Vagina (tissue), 2 donors: Measurements from ENCODE around the gene HHLA2. TPM values are rescaled to one million over a fixed set of nuclear protein-coding genes. Genes with fewer than 3 reads are reported as not detected.
"Not testable (repeated sequence)": the region's sequence is repeated elsewhere in the genome, so short reads cannot be mapped to it uniquely, and the experiment has no call there.

Experiments
- DNase-seq, 2 donors: peaks; one replicate each; pipeline ENCODE4 v3.0.0-alpha.2; 2017; ENCODE audit errors: extremely low spot score in 2 of 2
- H3K27ac ChIP-seq: fragments of 200-600 bp; sonication (generic); one replicate; pipeline ENCODE4 v1.5.1; 2019
- H3K27me3 ChIP-seq: fragments of 200-600 bp; sonication (generic); one replicate; pipeline ENCODE4 v1.5.1; 2019
- H3K36me3 ChIP-seq, 2 donors: fragments of 200-600 bp; sonication (generic); one replicate each; pipeline ENCODE4 v1.5.1; 2017 to 2019
- H3K4me1 ChIP-seq: fragments of 200-600 bp; sonication (generic); one replicate; pipeline ENCODE4 v1.5.1; 2019
- H3K4me3 ChIP-seq, 2 donors: fragments of 200-600 bp; sonication (generic); 1 replicate in 1 of 2; 2 replicates in 1 of 2; pipeline ENCODE4 v1.5.1; 2016 to 2019
- H3K9me3 ChIP-seq: fragments of 200-600 bp; sonication (generic); one replicate; pipeline ENCODE4 v1.5.1; 2019
- CTCF ChIP-seq, 3 experiments: fragments of 450-650 bp in 2 of 3; fragments of 200-600 bp in 1 of 3; sonication (generic) in 1 of 3; IDR thresholded peaks; one replicate each; pipeline ENCODE4 v1.5.1; 2017 to 2019; ENCODE audit warnings: antibody characterized with exemption in 3 of 3, mild to moderate bottlenecking in 2 of 3, moderate library complexity in 2 of 3
- POLR2A ChIP-seq, 2 donors: fragments of 450-650 bp; IDR thresholded peaks; one replicate each; pipeline ENCODE4 v1.6.1; 2017; ENCODE audit warnings: antibody characterized with exemption in 2 of 2, mild to moderate bottlenecking in 2 of 2, moderate library complexity in 2 of 2
- POLR2AphosphoS5 ChIP-seq, 2 donors: sonication (generic); formaldehyde crosslinking; IDR thresholded peaks; one replicate each; pipeline ENCODE4 v1.9.0; 2017; ENCODE audit warnings: antibody characterized with exemption in 2 of 2, mild to moderate bottlenecking in 2 of 2, low read depth in 1 of 2; ENCODE audit not compliant: insufficient read depth in 1 of 2
- intact Hi-C: fragments of 100-400 bp; cut with DNase I; formaldehyde crosslinking; loops from one replicate; pipeline ENCODE4 v1.15.1; 2023
- total RNA-seq: library from RNA; depleted of rRNA; stranded (reverse); fragments of >200 nt; gene quantifications from one replicate; pipeline ENCODE4 v1.2.3, GENCODE V29; 2016

The HHLA2 gene
- total RNA-seq, 1 donor from 2014 or later = not detected

- intact Hi-C loops = no loop called here
- Histone ChIP-seq H3K27me3 (no peaks in the 10 kb centered on the region), H3K4me1 (peaks cover 4% of the 10 kb centered on the region), H3K36me3 (no peaks in the 10 kb centered on the region), H3K4me3 (no peak overlapping the region), H3K27ac (no peak overlapping the region), H3K9me3 (no peaks in the 10 kb centered on the region)
- TF ChIP-seq POLR2A (IDR thresholded peaks at IDR 0.05) = no peak
- no peak for TF ChIP-seq POLR2AphosphoS5 (IDR thresholded peaks at IDR 0.05; ENCODE audit: insufficient read depth in 1 of 2, low read depth in 1 of 2)
- TF ChIP-seq CTCF (IDR thresholded peaks at IDR 0.05) = no peak
- no peak for DNase-seq
These were observed 24.7 kb upstream of the HHLA2 start for GRCh38 chr3:108271626-108272025.

- H3K27ac ChIP-seq, DNase-seq, H3K4me1 ChIP-seq, H3K4me3 ChIP-seq, H3K36me3 ChIP-seq, H3K9me3 ChIP-seq, intact Hi-C loops, H3K27me3 ChIP-seq: not testable (repeated sequence)
These were observed 17.3 kb upstream of the HHLA2 start for GRCh38 chr3:108279066-108279465.

- TF ChIP-seq POLR2AphosphoS5 (IDR thresholded peaks at IDR 0.05; ENCODE audit: insufficient read depth in 1 of 2, low read depth in 1 of 2) (no peak), CTCF (IDR thresholded peaks at IDR 0.05) (no peak), POLR2A (IDR thresholded peaks at IDR 0.05) (no peak)
- no peak overlapping the region for H3K4me3 ChIP-seq
- no peak overlapping the region for H3K27ac ChIP-seq
- DNase-seq = no peak
- H3K36me3 ChIP-seq = no peaks in the 10 kb centered on the region
- H3K4me1 ChIP-seq = peaks cover 4% of the 10 kb centered on the region
- intact Hi-C loops = no loop called here
- no peaks in the 10 kb centered on the region for H3K27me3 ChIP-seq
- H3K9me3 ChIP-seq = no peaks in the 10 kb centered on the region
These were observed 15.9 kb upstream of the HHLA2 start for GRCh38 chr3:108280476-108280875.

- Histone ChIP-seq H3K27ac (no peak overlapping the region), H3K27me3 (no peaks in the 10 kb centered on the region), H3K4me1 (no peaks in the 10 kb centered on the region), H3K4me3 (no peak overlapping the region), H3K36me3 (no peaks in the 10 kb centered on the region), H3K9me3 (no peaks in the 10 kb centered on the region)
- intact Hi-C loops = no loop called here
- TF ChIP-seq POLR2AphosphoS5 (IDR thresholded peaks at IDR 0.05; ENCODE audit: insufficient read depth in 1 of 2, low read depth in 1 of 2) (no peak), CTCF (IDR thresholded peaks at IDR 0.05) (no peak), POLR2A (IDR thresholded peaks at IDR 0.05) (no peak)
- no peak for DNase-seq
These were observed 14.7 kb upstream of the HHLA2 start for GRCh38 chr3:108281670-108282069.

GRCh38 chr3:108283006-108283405, 13.3 kb upstream of the HHLA2 start:
- H3K4me1 ChIP-seq = no peaks in the 10 kb centered on the region
- TF ChIP-seq CTCF (IDR thresholded peaks at IDR 0.05) (no peak), POLR2AphosphoS5 (IDR thresholded peaks at IDR 0.05; ENCODE audit: insufficient read depth in 1 of 2, low read depth in 1 of 2) (no peak), POLR2A (IDR thresholded peaks at IDR 0.05) (no peak)
- H3K27ac ChIP-seq = no peak overlapping the region
- no peak for DNase-seq
- H3K4me3 ChIP-seq = no peak overlapping the region
- intact Hi-C loops = no loop called here
- no peaks in the 10 kb centered on the region for H3K9me3 ChIP-seq
- no peaks in the 10 kb centered on the region for H3K36me3 ChIP-seq
- H3K27me3 ChIP-seq = no peaks in the 10 kb centered on the region

GRCh38 chr3:108283989-108284388, 12.4 kb upstream of the HHLA2 start:
- Histone ChIP-seq H3K4me3 (no peak overlapping the region), H3K27me3 (no peaks in the 10 kb centered on the region), H3K36me3 (no peaks in the 10 kb centered on the region), H3K4me1 (no peaks in the 10 kb centered on the region), H3K27ac (no peak overlapping the region), H3K9me3 (no peaks in the 10 kb centered on the region)
- TF ChIP-seq POLR2AphosphoS5 (IDR thresholded peaks at IDR 0.05; ENCODE audit: insufficient read depth in 1 of 2, low read depth in 1 of 2) (no peak), CTCF (IDR thresholded peaks at IDR 0.05) (no peak), POLR2A (IDR thresholded peaks at IDR 0.05) (no peak)
- intact Hi-C loops = no loop called here
- DNase-seq = no peak
